Ecto neural progenitor cell (in vitro differentiated cells): ENCODE data around the gene DENND1C.
"Not testable (repeated sequence)": the region's sequence is repeated elsewhere in the genome, so short reads cannot be mapped to it uniquely, and the experiment has no call there.

Experiments
- DNase-seq: peaks from one replicate; pipeline ENCODE4 v3.0.0-alpha.2; 2018; ENCODE audit warnings: low spot score

Gene DENND1C

GRCh38 chr19:6508028-6508771, 26.6 kb upstream of the DENND1C start:
- DNase-seq = not testable (repeated sequence)

- DNase-seq = no peak
Measured at GRCh38 chr19:6503407-6504201, 22.0 kb upstream of the DENND1C start.

- DNase-seq = peak; percentile 60
Measured at GRCh38 chr19:6501740-6502648, 20.4 kb upstream of the DENND1C start, which contains the start of gene TUBB4A. TSS of gene TUBB4A (minus strand) at chr19:6502309. CDS start at chr19:6502212, 97 bp downstream.

GRCh38 chr19:6500837-6501739, 19.5 kb upstream of the DENND1C start:
- no peak for DNase-seq

GRCh38 chr19:6499052-6499790, 17.6 kb upstream of the DENND1C start:
- DNase-seq = no peak

GRCh38 chr19:6498294-6499036, 16.9 kb upstream of the DENND1C start:
- DNase-seq = no peak

GRCh38 chr19:6495947-6496346, 14.4 kb upstream of the DENND1C start:
- DNase-seq = no peak

GRCh38 chr19:6494438-6495036, 12.9 kb upstream of the DENND1C start:
- DNase-seq = no peak

GRCh38 chr19:6491802-6492592, 10.4 kb upstream of the DENND1C start:
- DNase-seq = no peak

GRCh38 chr19:6490134-6490533, 8.5 kb upstream of the DENND1C start:
- DNase-seq = no peak

GRCh38 chr19:6489278-6490061, 7.9 kb upstream of the DENND1C start:
- no peak for DNase-seq

- DNase-seq = no peak
Measured at GRCh38 chr19:6484831-6485230, 3.2 kb upstream of the DENND1C start.

- no peak for DNase-seq
Measured at GRCh38 chr19:6484230-6484629, 2.6 kb upstream of the DENND1C start.

- no peak for DNase-seq
Measured at GRCh38 chr19:6483235-6483634, 1.6 kb upstream of the DENND1C start.

GRCh38 chr19:6482343-6482686, 728 bp upstream of the DENND1C start:
- no peak for DNase-seq

GRCh38 chr19:6480848-6481415, 655 bp downstream of the DENND1C start:
- no peak for DNase-seq

GRCh38 chr19:6479836-6480398, 1.7 kb downstream of the DENND1C start:
- DNase-seq = no peak
